ENCODE measurements around the gene PRCP.

Gene PRCP

DNA sequence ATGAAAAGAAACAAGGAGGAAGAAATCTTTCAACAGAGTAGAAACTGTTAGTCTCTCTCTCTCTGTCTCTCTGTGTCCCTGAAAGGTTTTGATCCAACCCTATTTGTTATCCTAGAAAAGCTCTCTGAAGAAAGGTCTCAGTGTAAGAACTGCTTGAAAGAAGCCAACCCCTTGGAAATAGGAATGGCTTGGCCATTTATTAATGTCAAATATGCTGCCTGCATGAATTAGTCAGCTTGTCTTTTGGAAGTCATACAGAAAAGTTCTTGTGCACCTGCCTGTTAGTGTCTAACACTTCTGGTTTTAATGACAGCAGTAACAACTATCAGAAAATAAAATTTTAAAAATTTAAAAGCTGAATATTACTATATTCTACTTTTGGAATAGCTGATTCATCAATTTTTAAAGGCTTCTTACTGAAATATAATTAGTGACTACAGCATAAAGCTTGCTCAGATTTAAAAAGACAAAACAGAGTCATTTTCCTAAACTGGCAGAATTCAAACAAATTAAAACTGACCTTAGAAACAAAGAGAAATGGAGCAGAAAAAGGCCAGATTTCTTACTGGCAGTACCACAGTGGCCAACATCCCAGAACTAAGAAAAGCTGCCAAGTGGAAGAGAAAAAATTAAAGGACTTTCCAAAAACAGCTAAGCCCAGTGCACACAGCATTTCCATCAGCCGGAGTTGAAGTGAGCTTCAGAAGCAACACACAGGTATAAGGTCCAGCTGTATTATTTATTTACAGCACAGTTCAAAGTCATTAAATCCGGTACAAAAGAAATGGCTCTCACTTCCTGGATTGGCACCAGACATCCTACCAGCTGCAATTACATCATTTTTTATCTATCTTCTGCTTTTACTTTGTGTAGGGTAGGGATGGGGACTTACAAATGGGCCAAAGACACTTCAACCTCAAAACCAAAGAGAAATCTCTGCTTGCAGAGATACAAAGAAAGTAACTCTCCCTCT lies 76.3 kb downstream of the PRCP start:
- DNase-seq: no peak

DNA sequence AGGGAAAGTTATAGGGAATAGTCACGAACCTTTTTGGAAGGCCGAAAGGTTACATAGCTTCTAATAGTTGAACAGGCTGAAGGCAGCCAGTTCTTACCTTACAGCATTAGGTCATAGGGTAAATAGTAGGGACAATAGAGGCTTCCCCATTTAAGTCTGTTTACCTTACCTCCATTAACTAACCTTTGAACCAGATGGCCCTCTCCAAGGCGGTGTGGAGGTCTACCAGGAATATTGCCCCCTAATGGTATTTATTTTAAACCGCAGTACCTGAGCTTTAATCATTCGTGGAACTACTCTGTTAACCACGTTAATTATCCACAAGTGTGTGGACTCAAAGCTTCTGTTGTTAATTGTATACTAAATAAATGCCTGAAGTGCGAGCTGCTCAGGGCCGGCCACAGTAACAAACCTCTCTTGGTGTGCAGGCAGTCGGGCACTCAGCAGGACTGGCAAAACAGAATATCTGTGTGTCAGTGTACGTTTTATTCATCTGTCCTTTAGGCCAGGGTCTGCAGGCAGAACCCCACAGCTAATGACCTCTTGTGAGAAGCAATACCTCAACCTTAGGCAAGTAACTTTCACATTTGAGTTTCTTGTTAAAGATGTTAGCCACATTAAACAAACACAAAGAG lies 81.7 kb downstream of the PRCP start:
- no peak for DNase-seq

DNA sequence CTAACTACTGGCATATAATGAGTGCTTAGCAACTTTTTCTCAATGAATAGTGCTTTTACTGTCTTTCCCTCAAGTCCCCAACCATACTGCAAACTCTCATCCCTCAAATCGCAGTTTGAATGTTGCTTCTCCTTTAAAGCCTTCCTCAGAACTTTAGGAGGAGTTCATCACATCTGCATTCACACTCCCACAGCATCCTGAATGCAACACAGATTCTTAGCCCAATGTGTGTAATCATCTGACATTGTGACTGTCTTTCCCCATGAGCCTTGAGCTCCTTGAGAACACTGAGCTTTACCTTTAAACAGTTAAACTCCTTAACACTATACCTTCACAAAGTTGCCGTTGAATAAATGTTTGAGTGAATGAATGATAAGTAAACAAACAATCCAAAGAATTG lies 84.8 kb downstream of the PRCP start:
- no peak for DNase-seq

DNA sequence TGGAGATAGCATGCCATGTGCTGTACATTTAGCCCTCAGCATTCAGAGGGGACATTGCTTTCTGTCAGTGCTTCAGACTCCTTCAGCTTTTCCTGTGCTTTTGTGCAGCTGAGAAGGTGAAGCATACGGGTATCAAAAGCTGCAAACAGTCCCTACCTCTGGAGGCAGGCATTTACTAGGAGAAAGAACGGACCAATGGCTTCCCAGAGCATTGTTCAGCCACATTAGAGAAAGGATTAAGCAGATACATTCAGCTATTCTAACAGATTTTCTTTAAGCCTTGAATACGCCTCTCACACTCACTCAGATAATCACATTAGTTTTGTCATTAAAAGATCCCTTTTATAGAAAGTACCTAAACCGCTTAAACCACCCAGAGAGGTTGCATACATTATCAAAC lies 85.9 kb downstream of the PRCP start:
- DNase-seq: no peak

DNA sequence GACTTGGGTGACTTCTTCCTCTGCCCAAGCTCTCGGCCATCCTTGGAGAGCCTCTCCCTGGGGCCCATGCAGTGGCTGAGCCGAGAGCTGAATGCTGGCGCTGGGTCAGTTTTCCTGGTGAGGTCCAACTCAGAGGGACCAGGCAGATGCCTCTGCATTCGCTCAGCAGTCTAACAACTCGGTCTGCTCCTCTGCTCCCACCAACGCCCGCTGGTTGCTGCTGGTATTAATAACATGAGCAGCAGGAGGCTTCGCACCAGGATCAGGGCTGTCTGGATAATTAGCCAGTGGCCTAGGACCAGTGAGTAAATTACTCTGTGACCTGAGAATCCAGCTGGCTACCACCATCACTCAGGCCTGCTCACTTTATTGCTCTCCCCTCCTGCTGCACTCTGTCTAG lies 88.9 kb downstream of the PRCP start:
- no peak for DNase-seq

DNA sequence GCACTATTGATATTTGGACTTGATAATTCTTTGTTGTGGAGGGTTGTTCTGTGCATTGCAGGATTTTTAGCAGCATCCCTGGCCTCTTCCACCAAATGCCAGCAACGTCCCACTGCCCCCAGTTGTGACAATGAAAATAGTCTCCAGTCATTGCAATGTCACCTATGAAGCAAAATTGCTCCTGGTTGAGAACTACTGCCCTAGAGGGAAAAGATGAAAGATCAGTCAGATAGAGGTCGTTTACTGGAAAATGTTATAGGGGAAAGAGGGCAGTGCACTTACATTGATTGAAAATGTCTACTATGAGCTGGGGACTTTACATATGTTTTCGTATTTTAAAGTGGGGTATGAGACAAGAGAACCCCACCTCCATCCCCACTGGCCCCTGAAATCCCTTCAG lies 89.5 kb downstream of the PRCP start:
- DNase-seq: no peak

DNA sequence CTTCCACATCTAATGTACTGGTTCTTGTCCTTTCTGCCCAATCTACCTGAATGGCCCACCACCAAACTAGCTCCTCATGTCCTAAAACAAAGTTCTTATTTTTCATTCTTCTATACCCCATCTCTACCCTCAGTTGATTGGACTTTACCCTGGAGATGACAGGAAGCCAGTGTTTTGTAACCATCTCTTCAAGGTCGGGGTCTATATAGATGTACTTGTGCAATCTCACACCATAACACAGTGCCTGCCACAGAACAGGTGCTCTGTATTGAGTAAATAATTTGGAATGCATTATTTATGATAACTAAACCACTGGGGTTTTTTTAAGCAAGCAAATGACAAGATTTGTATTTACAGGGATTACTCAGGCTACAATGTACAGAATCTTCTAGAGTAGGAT lies 89.9 kb downstream of the PRCP start:
- no peak for DNase-seq

DNA sequence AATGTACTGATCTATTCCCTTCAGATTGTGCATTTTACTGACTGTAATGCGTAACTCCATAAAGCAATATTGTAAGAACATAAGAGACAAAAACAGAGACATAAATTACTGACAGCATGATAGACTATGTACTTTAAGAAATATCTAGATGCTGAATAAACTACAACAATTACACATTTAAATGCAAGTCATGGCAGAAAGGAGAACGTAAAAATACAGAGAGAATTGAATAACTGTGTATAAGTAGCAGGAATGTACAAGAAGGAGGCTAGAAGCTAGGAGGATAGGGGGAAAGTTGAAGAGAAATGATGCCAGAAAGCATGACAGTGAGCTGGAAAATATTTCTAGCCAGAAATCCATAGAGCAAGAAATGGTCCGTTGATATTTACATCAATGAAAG lies 92.6 kb downstream of the PRCP start:
- no peak for DNase-seq

DNA sequence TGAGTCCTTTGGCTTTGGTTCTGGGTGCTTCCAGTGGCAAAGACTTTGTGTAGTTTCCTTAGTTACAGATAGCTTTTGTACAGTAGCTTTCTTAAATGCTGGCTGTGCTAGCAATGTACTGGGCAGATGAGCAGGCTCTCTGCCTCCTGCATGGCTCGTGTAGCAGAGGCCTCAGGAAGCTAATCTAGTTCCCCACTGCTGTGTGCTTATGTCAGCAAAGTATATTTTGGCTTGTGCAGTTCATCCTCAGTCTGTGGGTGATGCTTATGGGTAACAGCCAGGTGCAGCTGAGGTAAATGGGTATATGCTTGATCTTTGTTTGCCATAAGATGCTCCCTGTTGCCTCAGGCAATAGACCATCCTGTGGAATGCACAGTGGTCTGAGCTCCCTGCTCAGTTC lies 97.5 kb downstream of the PRCP start:
- DNase-seq: no peak

DNA sequence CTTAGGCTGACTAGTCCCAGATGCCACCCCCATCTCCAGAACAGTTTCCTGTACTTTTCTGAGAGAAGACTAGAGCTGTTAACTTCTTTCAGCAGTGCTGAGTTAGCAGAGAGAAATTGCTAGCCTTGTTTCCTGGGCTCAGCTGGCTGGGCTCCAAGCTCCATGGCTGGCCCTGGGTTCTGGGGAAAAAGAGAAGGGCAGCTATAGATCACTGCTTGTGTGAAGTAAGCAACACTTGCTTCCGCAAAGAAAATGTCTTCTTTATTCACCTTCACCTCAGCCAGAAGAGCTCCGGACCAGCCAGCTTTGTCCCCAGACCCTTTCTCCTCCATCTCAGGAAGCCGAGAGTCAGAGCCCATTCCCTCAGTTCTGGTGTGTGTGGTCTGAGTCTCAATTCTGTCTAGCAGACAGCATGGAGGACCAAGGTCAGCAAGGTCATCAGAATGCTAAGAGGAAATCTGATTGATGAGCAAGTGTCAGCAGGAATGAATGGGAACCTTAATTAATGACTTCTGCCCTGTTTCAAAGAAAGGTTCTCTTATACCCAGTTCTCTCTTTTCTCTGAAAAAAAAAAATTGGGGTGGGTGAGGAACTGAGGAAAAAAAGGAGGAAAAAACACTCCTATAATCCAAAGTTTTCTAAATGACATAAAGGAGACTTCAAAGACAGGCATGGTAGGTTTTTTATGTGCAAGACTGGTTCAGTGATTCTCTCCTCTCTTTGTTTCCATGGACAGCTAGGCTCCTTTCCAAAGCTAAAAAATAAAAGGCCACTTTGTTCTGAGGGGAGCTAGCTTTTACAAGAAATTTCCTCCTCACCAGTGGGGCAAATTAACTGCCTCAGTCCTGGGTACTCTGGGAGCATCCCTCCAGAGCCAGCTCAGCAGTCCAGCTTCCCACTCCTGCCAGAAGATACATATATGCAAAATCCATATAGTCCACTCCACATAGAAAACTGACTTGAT lies 103.0 kb downstream of the PRCP start:
- no peak for DNase-seq

DNA sequence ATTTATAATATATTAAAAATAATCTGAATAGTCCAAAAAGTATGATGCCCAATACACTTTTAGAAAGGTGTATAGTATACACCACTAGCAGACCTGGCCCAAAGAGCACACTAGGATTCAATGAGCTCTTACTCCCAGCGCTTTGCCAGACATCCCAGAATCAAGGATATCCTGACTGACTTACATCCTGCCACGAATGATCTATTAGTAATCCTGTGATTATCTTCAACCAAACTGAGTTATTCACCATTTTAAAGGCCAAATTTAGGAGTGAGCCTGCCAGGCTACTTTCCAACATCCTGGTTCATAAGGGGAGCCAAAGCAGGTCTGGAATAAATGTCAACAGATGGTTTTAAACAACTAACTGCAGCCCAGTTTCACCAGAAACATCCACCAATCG lies 105.7 kb downstream of the PRCP start:
- no peak for DNase-seq

DNA sequence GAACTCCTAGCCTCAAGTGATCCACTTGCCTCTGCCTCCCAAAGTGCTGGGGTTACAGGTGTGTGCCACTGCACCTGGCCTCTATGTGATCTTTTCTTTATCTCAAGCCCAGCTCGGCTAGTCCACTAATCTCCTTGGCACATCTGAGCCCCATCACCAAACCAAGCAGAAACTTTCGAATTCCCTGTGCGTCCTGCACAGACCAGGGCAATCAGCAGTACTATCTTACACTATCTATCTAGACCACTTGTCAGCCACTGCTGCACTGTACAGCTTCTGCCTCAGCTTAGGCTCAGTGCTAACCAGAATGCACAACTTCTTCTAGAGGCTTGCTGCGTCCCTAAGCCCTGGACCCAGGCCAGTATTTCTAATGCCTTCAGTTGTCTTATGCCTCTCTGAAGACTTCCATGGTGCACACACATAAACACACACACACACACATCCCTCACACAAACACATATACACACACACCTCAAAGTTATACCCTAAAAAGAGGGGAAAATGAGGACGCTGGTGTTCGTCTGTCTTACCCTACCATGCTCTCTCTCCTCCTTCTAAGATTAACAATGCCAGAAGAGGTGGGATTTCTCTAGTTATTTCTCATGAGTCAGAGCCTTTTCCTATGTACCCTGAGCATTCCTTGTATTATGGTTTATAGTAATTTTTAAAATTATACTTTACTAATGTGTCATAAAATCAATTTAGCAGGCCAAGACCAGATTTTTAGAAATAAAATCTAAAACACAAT lies 107.2 kb downstream of the PRCP start:
- no peak for DNase-seq

DNA sequence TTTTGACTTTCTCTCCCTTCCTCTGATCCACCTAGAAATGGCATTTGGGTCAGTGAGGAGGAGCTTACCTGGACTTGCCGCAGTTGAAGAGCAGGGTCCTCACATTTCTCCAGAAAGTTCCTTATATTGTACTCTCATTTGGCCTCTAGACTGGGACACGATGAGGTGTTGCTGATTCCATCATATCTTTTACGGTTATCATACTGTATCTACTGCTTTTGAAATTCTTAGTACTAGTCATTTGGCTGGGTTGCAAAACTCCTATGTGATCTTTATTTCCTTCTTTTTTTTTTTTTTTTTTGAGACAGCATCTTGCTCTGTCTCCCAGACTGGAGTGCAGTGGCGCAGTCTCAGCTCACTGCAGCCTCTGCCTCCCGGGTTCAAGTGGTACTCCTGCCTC lies 107.9 kb downstream of the PRCP start:
- DNase-seq: no peak

DNA sequence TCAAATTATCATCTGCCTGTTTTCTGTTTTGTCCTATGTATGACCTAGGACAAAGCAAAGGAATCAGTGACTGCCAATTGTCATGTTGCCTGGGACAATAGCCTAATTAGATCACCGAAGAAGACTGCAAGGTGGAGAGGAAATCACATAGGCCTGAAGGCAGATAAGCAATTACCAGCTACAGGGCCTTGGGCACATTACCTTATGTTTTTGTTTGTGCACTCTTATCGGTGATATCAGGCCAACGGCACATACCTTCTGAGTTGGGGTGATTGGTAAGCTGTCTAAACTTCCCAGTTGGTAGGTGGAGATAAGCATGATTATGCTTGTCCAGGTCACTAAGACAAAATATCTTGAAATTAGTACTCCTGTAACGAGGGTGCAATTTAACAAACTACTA lies 108.5 kb downstream of the PRCP start:
- no peak for DNase-seq

DNA sequence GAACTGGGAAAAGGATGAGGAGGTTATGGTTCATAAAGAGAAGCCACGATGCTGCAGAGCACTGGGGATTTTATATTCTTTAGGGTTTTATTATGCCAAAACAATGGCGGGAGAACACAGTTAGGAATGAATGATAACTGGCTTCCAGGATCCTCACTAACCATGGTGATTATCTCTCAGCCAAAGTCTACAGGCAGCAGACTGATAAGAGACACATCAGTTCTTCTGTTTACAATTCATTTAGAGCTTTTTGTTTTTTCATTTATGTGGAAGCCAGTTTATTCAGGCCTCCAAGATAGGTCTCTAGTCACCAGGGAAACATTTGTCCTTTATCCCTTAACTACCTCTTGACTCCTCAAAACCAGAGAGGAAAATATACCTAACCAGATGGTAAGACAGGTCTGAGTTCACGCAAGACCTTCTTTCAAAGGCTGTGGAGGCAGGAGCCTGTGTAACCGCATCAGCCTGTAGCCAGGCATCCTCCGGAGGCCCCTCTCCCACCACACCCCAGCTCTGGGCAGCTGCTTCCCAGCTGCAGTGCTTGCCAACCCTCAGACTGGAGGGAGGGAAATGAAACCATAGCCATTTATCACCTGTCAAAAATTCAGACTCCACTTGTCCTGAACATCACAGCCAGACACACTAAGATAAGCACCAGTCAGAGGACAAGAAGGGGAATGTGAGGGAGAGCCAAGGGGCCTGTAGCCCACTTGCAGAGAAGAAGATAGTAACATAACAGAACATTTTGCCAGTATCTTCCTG lies 109.3 kb downstream of the PRCP start:
- no peak for DNase-seq

DNA sequence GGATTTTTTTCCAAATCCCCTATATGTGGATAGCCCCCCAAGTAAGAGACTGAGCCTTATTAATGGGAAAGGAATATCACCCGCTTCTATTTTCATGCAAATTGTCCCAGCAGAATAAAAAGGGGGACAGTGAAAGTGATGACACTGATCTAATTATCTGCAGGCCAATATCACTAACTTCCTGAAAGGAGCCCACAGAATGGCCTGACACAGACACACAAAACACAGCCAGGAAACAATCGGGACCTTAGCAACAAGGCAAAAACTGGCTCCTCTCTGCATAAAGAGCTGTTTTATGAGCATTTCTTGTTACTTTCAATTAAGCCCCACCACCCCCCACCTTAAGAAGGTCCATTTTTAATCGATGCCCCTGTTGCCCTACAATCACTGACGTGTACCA lies 112.2 kb downstream of the PRCP start:
- no peak for DNase-seq

DNA sequence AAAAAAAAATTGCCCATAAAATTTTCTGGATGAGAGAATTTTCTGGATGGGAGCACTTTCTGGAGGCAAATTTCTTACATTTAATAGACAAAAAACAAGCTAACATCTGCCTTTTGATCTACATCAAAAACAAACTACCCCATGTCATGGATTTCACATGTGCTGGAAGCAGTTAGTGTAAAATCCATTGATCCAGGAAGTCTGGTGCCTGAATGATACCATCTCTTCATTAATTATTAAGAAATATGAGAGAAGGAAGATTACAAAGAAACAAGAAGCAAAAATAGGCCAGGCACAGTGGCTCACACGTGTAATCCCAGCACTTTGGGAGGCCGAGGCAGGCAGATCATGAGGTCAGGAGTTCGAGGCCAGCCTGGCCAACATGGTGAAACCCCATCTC lies 113.4 kb downstream of the PRCP start:
- no peak for DNase-seq

DNA sequence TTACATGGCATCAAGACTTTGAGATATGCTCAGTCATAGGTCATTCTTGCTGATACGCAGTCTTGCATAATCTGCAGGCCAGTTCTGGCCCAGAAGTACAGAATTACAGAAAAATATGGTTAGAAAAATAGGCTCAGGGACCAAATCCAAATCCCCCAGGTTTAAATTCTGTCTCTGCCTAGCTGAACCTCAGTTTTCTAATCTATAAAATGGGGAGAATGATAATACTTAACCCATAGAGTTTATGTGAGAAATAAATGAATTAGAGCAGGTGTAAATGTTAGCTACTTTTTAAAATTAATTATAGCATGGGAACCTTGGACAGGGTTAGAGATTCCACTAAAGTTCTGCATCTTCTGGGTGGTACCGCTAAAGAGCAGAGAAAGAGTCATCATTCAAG lies 114.2 kb downstream of the PRCP start:
- no peak for DNase-seq

DNA sequence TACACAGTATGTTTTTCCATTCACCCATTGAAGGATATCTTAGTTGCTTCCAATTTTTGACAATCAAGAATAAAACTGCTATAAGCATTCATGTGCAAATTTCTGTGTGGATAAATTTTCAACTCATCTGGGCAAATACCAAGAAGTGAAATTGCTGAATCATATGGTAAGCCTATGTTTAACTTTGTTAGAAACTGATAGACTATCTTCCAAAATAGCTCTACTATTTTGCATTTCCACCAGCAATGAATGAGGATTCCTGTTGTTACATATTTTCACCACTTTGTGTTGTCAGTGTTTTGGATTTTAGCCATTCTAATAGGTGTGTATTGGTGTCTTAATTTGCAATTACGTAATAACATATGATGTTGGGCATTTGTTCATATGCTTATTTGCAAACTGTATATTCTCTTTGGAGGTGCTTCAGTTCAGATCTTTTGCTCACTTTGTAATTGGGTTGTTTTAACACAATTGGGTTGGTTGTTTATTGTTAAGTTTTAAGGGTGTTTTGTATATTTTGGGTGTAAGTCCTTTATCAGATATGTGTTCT lies 117.3 kb downstream of the PRCP start:
- DNase-seq: no peak

DNA sequence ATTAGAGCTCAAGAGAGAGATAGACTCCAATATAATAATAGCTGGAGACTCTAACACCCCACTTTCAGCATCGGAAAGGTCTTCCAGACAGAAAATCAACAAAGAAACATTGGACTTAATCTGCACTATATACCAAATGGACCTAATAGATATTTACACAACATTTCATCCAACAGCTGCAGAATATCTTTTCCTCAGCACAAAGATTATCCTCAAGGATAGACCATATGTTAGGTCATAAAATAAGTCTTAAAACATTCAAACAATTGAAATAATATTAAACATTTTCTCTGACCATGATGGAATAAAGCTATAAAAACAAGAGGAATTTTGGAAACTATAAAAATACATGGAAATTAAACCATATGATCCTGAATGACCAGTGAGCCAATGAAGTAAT lies 121.5 kb downstream of the PRCP start:
- DNase-seq: no peak

DNA sequence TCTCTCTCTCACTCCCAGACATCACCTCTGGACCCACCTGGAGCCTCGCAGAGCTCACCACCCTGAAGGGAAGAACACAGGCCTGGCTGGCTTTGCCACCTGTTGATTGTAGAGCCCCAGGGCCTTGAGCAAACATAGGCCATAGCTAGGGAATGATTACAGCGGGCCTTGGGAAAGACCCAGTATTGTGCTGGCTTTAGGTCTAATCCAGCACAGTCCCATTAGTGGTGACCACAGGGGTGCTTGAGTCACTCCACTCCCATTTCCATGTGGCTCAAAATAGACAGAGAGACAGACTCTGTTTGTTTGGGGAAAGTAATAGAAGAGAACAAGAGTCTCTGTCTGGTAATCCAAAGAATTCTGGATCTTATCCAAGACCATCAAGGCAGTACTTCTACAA lies 123.9 kb downstream of the PRCP start:
- no peak for DNase-seq

Data from NCI-H1436 (cell line).